ENCODE results near the gene ATAD3B. TPM values are rescaled to one million over a fixed set of nuclear protein-coding genes. Genes with fewer than 3 reads are reported as not detected.
"Not testable (repeated sequence)": the region's sequence is repeated elsewhere in the genome, so short reads cannot be mapped to it uniquely, and the experiment has no call there.

Gene ATAD3B
- polyA plus RNA-seq, 2 donors, result 20.7 to 43.3 TPM

- H3K9me3 ChIP-seq (ENCODE audit: control insufficient read depth in 2 of 2, insufficient read depth in 1 of 2, low read depth in 1 of 2, low read length in 1 of 2), result no peaks in the 10 kb centered on the region
- WGBS, 2 donors, result 52 to 67% methylated on average over 11 of the region's 11 CpGs
- peaks cover 0 to 2% of the 10 kb centered on the region in 2 donors for H3K36me3 ChIP-seq (ENCODE audit: control insufficient read depth in 2 of 2, insufficient read depth in 2 of 2, low read length in 1 of 2)
- no peak overlapping the region for H3K27ac ChIP-seq (ENCODE audit: low read depth in 2 of 2, low read length in 1 of 2)
- H3K4me1 ChIP-seq (ENCODE audit: control insufficient read depth in 2 of 2, insufficient read depth in 2 of 2, low read length in 1 of 2), result peaks cover 3 to 39% of the 10 kb centered on the region in 2 donors
- no peak overlapping the region for H3K4me3 ChIP-seq (ENCODE audit: low read depth in 1 of 2, low read length in 2 of 2)
- no peaks in the 10 kb centered on the region for H3K27me3 ChIP-seq (ENCODE audit: control insufficient read depth in 1 of 2, insufficient read depth in 2 of 2, low read length in 2 of 2)
Observed at GRCh38 chr1:1437904-1438376, 33.6 kb upstream of the ATAD3B start.

- WGBS, 2 donors, result 88 to 90% methylated on average over 39 to 45 of the region's 45 CpGs
- Histone ChIP-seq H3K36me3 (ENCODE audit: control insufficient read depth in 2 of 2, insufficient read depth in 2 of 2, low read length in 1 of 2) (peaks cover 0 to 2% of the 10 kb centered on the region in 2 donors), H3K9me3 (ENCODE audit: control insufficient read depth in 2 of 2, insufficient read depth in 1 of 2, low read depth in 1 of 2, low read length in 1 of 2) (no peaks in the 10 kb centered on the region), H3K27ac (ENCODE audit: low read depth in 2 of 2, low read length in 1 of 2) (no peak overlapping the region), H3K27me3 (ENCODE audit: control insufficient read depth in 1 of 2, insufficient read depth in 2 of 2, low read length in 2 of 2) (no peaks in the 10 kb centered on the region), H3K4me1 (ENCODE audit: control insufficient read depth in 2 of 2, insufficient read depth in 2 of 2, low read length in 1 of 2) (peaks cover 3 to 33% of the 10 kb centered on the region in 2 donors), H3K4me3 (ENCODE audit: low read depth in 1 of 2, low read length in 2 of 2) (no peak overlapping the region)
Observed at GRCh38 chr1:1438531-1439381, 32.8 kb upstream of the ATAD3B start.

GRCh38 chr1:1439546-1440261 lies 31.9 kb upstream of the ATAD3B start:
- no peaks in the 10 kb centered on the region for H3K27me3 ChIP-seq (ENCODE audit: control insufficient read depth in 1 of 2, insufficient read depth in 2 of 2, low read length in 2 of 2)
- H3K4me1 ChIP-seq (ENCODE audit: control insufficient read depth in 2 of 2, insufficient read depth in 2 of 2, low read length in 1 of 2), result peaks cover 2 to 25% of the 10 kb centered on the region in 2 donors
- WGBS, 2 donors, result 86 to 88% methylated on average over 72 to 82 of the region's 82 CpGs
- no peak overlapping the region for H3K27ac ChIP-seq (ENCODE audit: low read depth in 2 of 2, low read length in 1 of 2)
- H3K9me3 ChIP-seq (ENCODE audit: control insufficient read depth in 2 of 2, insufficient read depth in 1 of 2, low read depth in 1 of 2, low read length in 1 of 2), result no peaks in the 10 kb centered on the region
- no peak overlapping the region for H3K4me3 ChIP-seq (ENCODE audit: low read depth in 1 of 2, low read length in 2 of 2)
- H3K36me3 ChIP-seq (ENCODE audit: control insufficient read depth in 2 of 2, insufficient read depth in 2 of 2, low read length in 1 of 2), result peaks cover 0 to 2% of the 10 kb centered on the region in 2 donors

- WGBS, 2 donors, result 66 to 72% methylated on average over 26 of the region's 26 CpGs
- H3K4me1 ChIP-seq (ENCODE audit: control insufficient read depth in 2 of 2, insufficient read depth in 2 of 2, low read length in 1 of 2), result peaks cover 0 to 18% of the 10 kb centered on the region in 2 donors
- no peak overlapping the region for H3K4me3 ChIP-seq (ENCODE audit: low read depth in 1 of 2, low read length in 2 of 2)
- no peaks in the 10 kb centered on the region for H3K9me3 ChIP-seq (ENCODE audit: control insufficient read depth in 2 of 2, insufficient read depth in 1 of 2, low read depth in 1 of 2, low read length in 1 of 2)
- H3K36me3 ChIP-seq (ENCODE audit: control insufficient read depth in 2 of 2, insufficient read depth in 2 of 2, low read length in 1 of 2), result peaks cover 0 to 2% of the 10 kb centered on the region in 2 donors
- H3K27me3 ChIP-seq (ENCODE audit: control insufficient read depth in 1 of 2, insufficient read depth in 2 of 2, low read length in 2 of 2), result no peaks in the 10 kb centered on the region
- H3K27ac ChIP-seq (ENCODE audit: low read depth in 2 of 2, low read length in 1 of 2), result peak overlapping the region in 1 of 2 donors; percentile 37
Observed at GRCh38 chr1:1440262-1441001, 31.1 kb upstream of the ATAD3B start.

GRCh38 chr1:1441002-1441888 lies 30.3 kb upstream of the ATAD3B start:
- Histone ChIP-seq H3K4me1 (ENCODE audit: control insufficient read depth in 2 of 2, insufficient read depth in 2 of 2, low read length in 1 of 2) (peaks cover 0 to 13% of the 10 kb centered on the region in 2 donors), H3K36me3 (ENCODE audit: control insufficient read depth in 2 of 2, insufficient read depth in 2 of 2, low read length in 1 of 2) (peaks cover 0 to 2% of the 10 kb centered on the region in 2 donors), H3K4me3 (ENCODE audit: low read depth in 1 of 2, low read length in 2 of 2) (no peak overlapping the region), H3K27me3 (ENCODE audit: control insufficient read depth in 1 of 2, insufficient read depth in 2 of 2, low read length in 2 of 2) (no peaks in the 10 kb centered on the region), H3K27ac (ENCODE audit: low read depth in 2 of 2, low read length in 1 of 2) (no peak overlapping the region), H3K9me3 (ENCODE audit: control insufficient read depth in 2 of 2, insufficient read depth in 1 of 2, low read depth in 1 of 2, low read length in 1 of 2) (no peaks in the 10 kb centered on the region)
- WGBS, 2 donors, result 34% methylated on average over 23 to 29 of the region's 29 CpGs

GRCh38 chr1:1442069-1442770 lies 29.3 kb upstream of the ATAD3B start:
- H3K27ac ChIP-seq (ENCODE audit: low read depth in 2 of 2, low read length in 1 of 2), result no peak overlapping the region
- WGBS, 2 donors, result 75 to 81% methylated on average over 31 to 32 of the region's 32 CpGs
- no peaks in the 10 kb centered on the region for H3K36me3 ChIP-seq (ENCODE audit: control insufficient read depth in 2 of 2, insufficient read depth in 2 of 2, low read length in 1 of 2)

GRCh38 chr1:1446631-1447030 lies 24.9 kb upstream of the ATAD3B start:
- H3K9me3 ChIP-seq (ENCODE audit: control insufficient read depth in 2 of 2, insufficient read depth in 1 of 2, low read depth in 1 of 2, low read length in 1 of 2); H3K4me1 ChIP-seq (ENCODE audit: control insufficient read depth in 2 of 2, insufficient read depth in 2 of 2, low read length in 1 of 2); H3K4me3 ChIP-seq (ENCODE audit: low read depth in 1 of 2, low read length in 2 of 2); H3K36me3 ChIP-seq (ENCODE audit: control insufficient read depth in 2 of 2, insufficient read depth in 2 of 2, low read length in 1 of 2); H3K27ac ChIP-seq (ENCODE audit: low read depth in 2 of 2, low read length in 1 of 2); H3K27me3 ChIP-seq (ENCODE audit: control insufficient read depth in 1 of 2, insufficient read depth in 2 of 2, low read length in 2 of 2): not testable (repeated sequence)
- 93% methylated on average over 17 to 19 of the region's 19 CpGs for WGBS, 2 donors

More at GRCh38 chr1:1442069-1442770, 29.3 kb upstream of the ATAD3B start:
- Histone ChIP-seq H3K27me3 (ENCODE audit: control insufficient read depth in 1 of 2, insufficient read depth in 2 of 2, low read length in 2 of 2) (no peaks in the 10 kb centered on the region), H3K9me3 (ENCODE audit: control insufficient read depth in 2 of 2, insufficient read depth in 1 of 2, low read depth in 1 of 2, low read length in 1 of 2) (no peaks in the 10 kb centered on the region), H3K4me1 (ENCODE audit: control insufficient read depth in 2 of 2, insufficient read depth in 2 of 2, low read length in 1 of 2) (peaks cover 0 to 5% of the 10 kb centered on the region in 2 donors), H3K4me3 (ENCODE audit: low read depth in 1 of 2, low read length in 2 of 2) (no peak overlapping the region)

- no peaks in the 10 kb centered on the region for H3K9me3 ChIP-seq (ENCODE audit: control insufficient read depth in 2 of 2, insufficient read depth in 1 of 2, low read depth in 1 of 2, low read length in 1 of 2)
- H3K27me3 ChIP-seq (ENCODE audit: control insufficient read depth in 1 of 2, insufficient read depth in 2 of 2, low read length in 2 of 2), result no peaks in the 10 kb centered on the region
- no peaks in the 10 kb centered on the region for H3K4me1 ChIP-seq (ENCODE audit: control insufficient read depth in 2 of 2, insufficient read depth in 2 of 2, low read length in 1 of 2)
- H3K27ac ChIP-seq (ENCODE audit: low read depth in 2 of 2, low read length in 1 of 2), result no peak within 1 kb of the TSS
- no peak within 1 kb of the TSS for H3K4me3 ChIP-seq (ENCODE audit: low read depth in 1 of 2, low read length in 2 of 2)
- WGBS, 2 donors, result 80 to 82% methylated on average over 6 of the region's 6 CpGs
- H3K36me3 ChIP-seq (ENCODE audit: control insufficient read depth in 2 of 2, insufficient read depth in 2 of 2, low read length in 1 of 2), result no peaks in the 10 kb centered on the region
Observed at GRCh38 chr1:1449099-1449739, 22.3 kb upstream of the ATAD3B start, which contains the start of gene ATAD3C. Gene ATAD3C (plus strand): TSS chr1:1449689. CDS start chr1:1450684, 995 bp downstream.

Data from esophagus (tissue), 2 donors.